Measurements from ENCODE around the gene SAPCD1. TPM values are rescaled to one million over a fixed set of nuclear protein-coding genes. Genes with fewer than 3 reads are reported as not detected.

SAPCD1 gene
- total and polyA plus RNA-seq, 10 of the 15 experiments (the other 5 are each of a cell fraction or from before 2014, with no cell fraction given), result 1.6 to 13.0 (median 5.4) TPM

- TF ChIP-seq, protein P1, sequence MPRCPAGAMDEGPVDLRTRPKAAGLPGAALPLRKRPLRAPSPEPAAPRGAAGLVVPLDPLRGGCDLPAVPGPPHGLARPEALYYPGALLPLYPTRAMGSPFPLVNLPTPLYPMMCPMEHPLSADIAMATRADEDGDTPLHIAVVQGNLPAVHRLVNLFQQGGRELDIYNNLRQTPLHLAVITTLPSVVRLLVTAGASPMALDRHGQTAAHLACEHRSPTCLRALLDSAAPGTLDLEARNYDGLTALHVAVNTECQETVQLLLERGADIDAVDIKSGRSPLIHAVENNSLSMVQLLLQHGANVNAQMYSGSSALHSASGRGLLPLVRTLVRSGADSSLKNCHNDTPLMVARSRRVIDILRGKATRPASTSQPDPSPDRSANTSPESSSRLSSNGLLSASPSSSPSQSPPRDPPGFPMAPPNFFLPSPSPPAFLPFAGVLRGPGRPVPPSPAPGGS (IDR thresholded peaks at IDR 0.05; ENCODE audit: borderline replicate concordance, insufficient read depth, low read depth, low read length, poor library complexity, severe bottlenecking), result no peak
- TF ChIP-seq PML (IDR thresholded peaks at IDR 0.05; ENCODE audit: low read length) (no peak), SIX5 (IDR thresholded peaks at IDR 0.05; ENCODE audit: low read depth, low read length, severe bottlenecking) (no peak), CHD2 (IDR thresholded peaks at IDR 0.05; ENCODE audit: borderline replicate concordance, low read depth, low read length) (0 out of 2 replicates have a peak, but pooled peaks have one; percentile 10)
Observed at GRCh38 chr6:31805939-31806469, 43.5 kb downstream of the SAPCD1 start (continued).

- Histone ChIP-seq H3K36me3 (ENCODE audit: control insufficient read depth in 2 of 2, insufficient read depth in 2 of 2, low read length in 1 of 2) (no peaks in the 10 kb centered on the region; a peak in 1 of 4 replicates), H4K20me1 (ENCODE audit: control insufficient read depth, insufficient read depth) (no peaks in the 10 kb centered on the region), H3K9me3 (replicated peaks; ENCODE audit: control insufficient read depth, insufficient read depth, low read length) (no peaks in the 10 kb centered on the region), H3K4me1 (ENCODE audit: control insufficient read depth, insufficient read depth, low read length) (peaks cover 5% of the 10 kb centered on the region), H3K27ac (ENCODE audit: control insufficient read depth, insufficient read depth) (peak within 1 kb of the TSS; percentile 81), H3K4me2 (ENCODE audit: control insufficient read depth, insufficient read depth) (peak within 1 kb of the TSS; percentile 86), H3K79me2 (ENCODE audit: control insufficient read depth, insufficient read depth, low read length) (peaks cover 15% of the 10 kb centered on the region), H3K4me3 (peak within 1 kb of the TSS; percentile 92), H2AFZ (ENCODE audit: control insufficient read depth, low read depth, low read length) (peak within 1 kb of the TSS; percentile 85), H3K27me3 (replicated peaks in 1 of 2; ENCODE audit: control insufficient read depth in 2 of 2, insufficient read depth in 2 of 2, low read length in 1 of 2) (no peaks in the 10 kb centered on the region), H3K9ac (ENCODE audit: control insufficient read depth, insufficient read depth, low read length) (peak within 1 kb of the TSS; percentile 96)
- peak; percentile 89 for FAIRE-seq
- in situ Hi-C loops (cut with MboI) (no loop called here), intact Hi-C loops (cut with micrococcal nuclease; ENCODE audit: unreplicated experiment) (no loop called here)
- DNase-seq (ENCODE audit: low read depth, low spot score), result peak; percentile 74
- WGBS (ENCODE audit: insufficient coverage, insufficient replicate concordance, low lambda C conversion rate, missing lambda C conversion rate), result 1% methylated on average over 51 of the region's 51 CpGs
- TSS peak; percentile 84 for BruUV-seq (replicated peaks)
- ATAC-seq, result peak; percentile 98
- ChIA-PET RAD21 (ENCODE audit: unreplicated experiment) (interaction anchor here (0.7 to 3.1 kb wide), 18 partner anchors 8 to 258 kb away, joined by 3 to 37 read pairs (median 6); partner anchors contain the start of genes CLIC1, DDAH2, HSPA1A and HSPA1B), POLR2A (interaction anchor here (0.6 to 3.5 kb wide), 25 partner anchors 9 to 265 kb away, joined by 3 to 44 read pairs (median 5); partner anchors contain the start of genes BAG6, CLIC1, DDX39B and EHMT2), CTCF (interaction anchor here (0.7 to 4.1 kb wide), 15 partner anchors 9 to 98 kb away, joined by 3 to 26 read pairs (median 5); partner anchors contain the start of genes HSPA1A, HSPA1L, MSH5 and NEU1), SMC1A (ENCODE audit: uncharacterized antibody, unreplicated experiment) (interaction anchor here (0.7 to 3.8 kb wide), 17 partner anchors 9 to 555 kb away, joined by 3 to 22 read pairs (median 6); partner anchors contain the start of genes CLIC1, DDAH2, HSPA1A and HSPA1B)
- 0 out of 2 replicates have a peak, but pooled peaks have one; percentile 81 for TF ChIP-seq STAT1 (conservative IDR thresholded peaks at IDR 0.05)
- TF ChIP-seq CREB1 (IDR thresholded peaks at IDR 0.05; ENCODE audit: low read depth), result peak; percentile 93
- peak; percentile 93 for TF ChIP-seq SPI1 (IDR thresholded peaks at IDR 0.05; ENCODE audit: borderline replicate concordance, insufficient read depth, low read depth, low read length)
- peak; percentile 83; the same call in 1 of the 2 replicates for TF ChIP-seq SMAD5 (IDR thresholded peaks at IDR 0.05; ENCODE audit: low read depth)
- TF ChIP-seq, protein P2, sequence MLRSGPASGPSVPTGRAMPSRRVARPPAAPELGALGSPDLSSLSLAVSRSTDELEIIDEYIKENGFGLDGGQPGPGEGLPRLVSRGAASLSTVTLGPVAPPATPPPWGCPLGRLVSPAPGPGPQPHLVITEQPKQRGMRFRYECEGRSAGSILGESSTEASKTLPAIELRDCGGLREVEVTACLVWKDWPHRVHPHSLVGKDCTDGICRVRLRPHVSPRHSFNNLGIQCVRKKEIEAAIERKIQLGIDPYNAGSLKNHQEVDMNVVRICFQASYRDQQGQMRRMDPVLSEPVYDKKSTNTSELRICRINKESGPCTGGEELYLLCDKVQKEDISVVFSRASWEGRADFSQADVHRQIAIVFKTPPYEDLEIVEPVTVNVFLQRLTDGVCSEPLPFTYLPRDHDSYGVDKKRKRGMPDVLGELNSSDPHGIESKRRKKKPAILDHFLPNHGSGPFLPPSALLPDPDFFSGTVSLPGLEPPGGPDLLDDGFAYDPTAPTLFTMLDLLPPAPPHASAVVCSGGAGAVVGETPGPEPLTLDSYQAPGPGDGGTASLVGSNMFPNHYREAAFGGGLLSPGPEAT (IDR thresholded peaks at IDR 0.05; ENCODE audit: low read depth), result peak; percentile 79
- TF ChIP-seq, protein P3, sequence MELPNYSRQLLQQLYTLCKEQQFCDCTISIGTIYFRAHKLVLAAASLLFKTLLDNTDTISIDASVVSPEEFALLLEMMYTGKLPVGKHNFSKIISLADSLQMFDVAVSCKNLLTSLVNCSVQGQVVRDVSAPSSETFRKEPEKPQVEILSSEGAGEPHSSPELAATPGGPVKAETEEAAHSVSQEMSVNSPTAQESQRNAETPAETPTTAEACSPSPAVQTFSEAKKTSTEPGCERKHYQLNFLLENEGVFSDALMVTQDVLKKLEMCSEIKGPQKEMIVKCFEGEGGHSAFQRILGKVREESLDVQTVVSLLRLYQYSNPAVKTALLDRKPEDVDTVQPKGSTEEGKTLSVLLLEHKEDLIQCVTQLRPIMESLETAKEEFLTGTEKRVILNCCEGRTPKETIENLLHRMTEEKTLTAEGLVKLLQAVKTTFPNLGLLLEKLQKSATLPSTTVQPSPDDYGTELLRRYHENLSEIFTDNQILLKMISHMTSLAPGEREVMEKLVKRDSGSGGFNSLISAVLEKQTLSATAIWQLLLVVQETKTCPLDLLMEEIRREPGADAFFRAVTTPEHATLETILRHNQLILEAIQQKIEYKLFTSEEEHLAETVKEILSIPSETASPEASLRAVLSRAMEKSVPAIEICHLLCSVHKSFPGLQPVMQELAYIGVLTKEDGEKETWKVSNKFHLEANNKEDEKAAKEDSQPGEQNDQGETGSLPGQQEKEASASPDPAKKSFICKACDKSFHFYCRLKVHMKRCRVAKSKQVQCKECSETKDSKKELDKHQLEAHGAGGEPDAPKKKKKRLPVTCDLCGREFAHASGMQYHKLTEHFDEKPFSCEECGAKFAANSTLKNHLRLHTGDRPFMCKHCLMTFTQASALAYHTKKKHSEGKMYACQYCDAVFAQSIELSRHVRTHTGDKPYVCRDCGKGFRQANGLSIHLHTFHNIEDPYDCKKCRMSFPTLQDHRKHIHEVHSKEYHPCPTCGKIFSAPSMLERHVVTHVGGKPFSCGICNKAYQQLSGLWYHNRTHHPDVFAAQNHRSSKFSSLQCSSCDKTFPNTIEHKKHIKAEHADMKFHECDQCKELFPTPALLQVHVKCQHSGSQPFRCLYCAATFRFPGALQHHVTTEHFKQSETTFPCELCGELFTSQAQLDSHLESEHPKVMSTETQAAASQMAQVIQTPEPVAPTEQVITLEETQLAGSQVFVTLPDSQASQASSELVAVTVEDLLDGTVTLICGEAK (IDR thresholded peaks at IDR 0.05; ENCODE audit: borderline replicate concordance), result peak; percentile 42; the same call in 1 of the 2 replicates
- TF ChIP-seq CREM (IDR thresholded peaks at IDR 0.05; ENCODE audit: low read depth), result peak; percentile 96
- TF ChIP-seq CHD2 (IDR thresholded peaks at IDR 0.05; ENCODE audit: borderline replicate concordance, low read depth, low read length), result no peak
Observed at GRCh38 chr6:31806470-31807272, 44.2 kb downstream of the SAPCD1 start, which contains the start of gene LSM2. Gene LSM2 (minus strand): TSS chr6:31806966. CDS start chr6:31806757, 209 bp downstream.

Data from GM12878 (cell line).